Transverse colon (tissue), 4 donors: ENCODE data around the gene PRR23E. TPM values are rescaled to one million over a fixed set of nuclear protein-coding genes. Genes with fewer than 3 reads are reported as not detected.

Experiments used
- DNase-seq: peaks from one replicate; pipeline ENCODE4 v3.0.0-alpha.2; 2019
- H3K27ac ChIP-seq, 4 donors: fragments of 200-600 bp; sonication (generic); 2 replicates each; pipeline ENCODE4 v1.5.1; 2016 to 2018; ENCODE audit warnings: inconsistent platforms in 4 of 4
- H3K27me3 ChIP-seq: fragments of 200-600 bp; sonication (generic); 2 replicates; pipeline ENCODE4 v1.5.1; 2017; ENCODE audit warnings: inconsistent platforms
- H3K36me3 ChIP-seq, 4 donors: fragments of 200-600 bp; sonication (generic); 2 replicates each; pipeline ENCODE4 v1.5.1; 2017 to 2019; ENCODE audit warnings: inconsistent platforms in 4 of 4
- H3K4me1 ChIP-seq, 4 donors: fragments of 200-600 bp; sonication (generic); 2 replicates each; pipeline ENCODE4 v1.5.1; 2017 to 2020; ENCODE audit warnings: inconsistent platforms in 4 of 4
- H3K4me3 ChIP-seq, 4 donors: fragments of 200-600 bp; sonication (generic); 1 replicate in 1 of 4; 2 replicates in 3 of 4; pipeline versions ENCODE4 v1.5.1 to v1.6.1; 2017 to 2019; ENCODE audit warnings: inconsistent platforms in 4 of 4
- H3K9me3 ChIP-seq, 2 donors: fragments of 200-600 bp; sonication (generic); 2 replicates each; pipeline ENCODE4 v1.5.1; 2017 to 2019; ENCODE audit warnings: inconsistent platforms in 2 of 2
- CTCF ChIP-seq, 5 experiments: fragments of 200-600 bp in 3 of 5; fragments of 450-650 bp in 2 of 5; sonication (generic) in 3 of 5; IDR thresholded peaks; 1 replicate in 2 of 5; 2 replicates in 3 of 5; pipeline ENCODE4 v1.5.1; 2016 to 2017; ENCODE audit warnings: antibody characterized with exemption in 5 of 5, inconsistent platforms in 3 of 5, mild to moderate bottlenecking in 2 of 5, moderate library complexity in 1 of 5
- EP300 ChIP-seq: sonication (generic); formaldehyde crosslinking; IDR thresholded peaks from one replicate; pipeline ENCODE4 v1.6.1; 2017; ENCODE audit warnings: antibody characterized with exemption, low read depth
- POLR2A ChIP-seq: fragments of 450-650 bp; IDR thresholded peaks from one replicate; pipeline ENCODE4 v1.6.1; 2016; ENCODE audit warnings: antibody characterized with exemption, mild to moderate bottlenecking, moderate library complexity
- POLR2AphosphoS5 ChIP-seq, 3 donors: sonication (generic); formaldehyde crosslinking; IDR thresholded peaks; one replicate each; pipeline ENCODE4 v1.6.1; 2016; ENCODE audit warnings: antibody characterized with exemption in 3 of 3
- WGBS, 2 donors: methylation state at CpG; one replicate each; pipeline ENCODE4 v1.1.5; 2018; ENCODE audit warnings: low coverage in 1 of 2; 5-methylcytosine and 5-hydroxymethylcytosine counted together
- in situ Hi-C, 4 donors: fragments of 200-750 bp; cut with MboI; loops; one replicate each; pipeline versions ENCODE4 v1.15.0 to v1.15.1; 2017; ENCODE audit warnings: low sequenced_read_pairs in 3 of 4, low pct_ligation_motif_present in 1 of 4, low pct_unique_long_range_greater_than_20kb in 1 of 4
- intact Hi-C: fragments of 100-400 bp; cut with DNase I; formaldehyde crosslinking; loops from one replicate; pipeline ENCODE4 v1.15.1; 2023; ENCODE audit warnings: low total_unique reads
- total RNA-seq, 4 donors: library from RNA; depleted of rRNA; stranded (reverse); fragments of >200 nt; gene quantifications; one replicate each; pipeline ENCODE4 v1.1.0, GENCODE V29; 2016

Gene PRR23E
- total RNA-seq = not detected

- H3K9me3 ChIP-seq = peaks cover 6 to 9% of the 10 kb centered on the region in 2 donors
- in situ Hi-C loops (no loop called here), intact Hi-C loops (loop anchor here (1.0 kb wide), 1 partner anchor 22 kb away; no protein-coding TSS in a partner anchor)
- no peaks in the 10 kb centered on the region for H3K4me1 ChIP-seq
- DNase-seq = no peak
- no peaks in the 10 kb centered on the region for H3K36me3 ChIP-seq
- peaks cover 6% of the 10 kb centered on the region for H3K27me3 ChIP-seq
- TF ChIP-seq POLR2A = no peak
- TF ChIP-seq CTCF (IDR thresholded peaks at IDR 0.05) = no peak
- TF ChIP-seq POLR2AphosphoS5 (IDR thresholded peaks at IDR 0.05) = no peak
- WGBS, 2 donors = 94 to 97% methylated on average over 9 to 31 of the region's 31 CpGs
- no peak within 1 kb of the TSS for H3K4me3 ChIP-seq
- no peak within 1 kb of the TSS for H3K27ac ChIP-seq
Observed at GRCh38 chr3:127192576-127193232, at the start of gene PRR23E. Gene PRR23E (plus strand): TSS chr3:127193131. CDS start chr3:127196686, 3,555 bp downstream.

- no peaks in the 10 kb centered on the region for H3K36me3 ChIP-seq
- H3K4me1 ChIP-seq = peaks cover 0 to 16% (median 7%) of the 10 kb centered on the region in 4 donors
- no peaks in the 10 kb centered on the region for H3K9me3 ChIP-seq
- intact Hi-C loops = no loop called here
- TF ChIP-seq POLR2A (no peak), CTCF (IDR thresholded peaks at IDR 0.05) (no peak), EP300 (no peak), POLR2AphosphoS5 (IDR thresholded peaks at IDR 0.05) (no peak)
- 98% methylated on average over 2 of the region's 2 CpGs; no CpG with 5 or more reads in 1 of the 2 donors for WGBS, 2 donors
- H3K27me3 ChIP-seq = no peaks in the 10 kb centered on the region
- H3K27ac ChIP-seq = no peak overlapping the region
- no peak overlapping the region for H3K4me3 ChIP-seq
- in situ Hi-C loops = no loop called here
- DNase-seq = no peak
Observed at GRCh38 chr3:127143172-127143571, 49.8 kb upstream of the PRR23E start.

GRCh38 chr3:127144631-127145030 lies 48.3 kb upstream of the PRR23E start:
- Histone ChIP-seq H3K4me3 (no peak overlapping the region), H3K36me3 (no peaks in the 10 kb centered on the region), H3K27ac (no peak overlapping the region), H3K27me3 (no peaks in the 10 kb centered on the region), H3K4me1 (peaks cover 0 to 16% (median 4%) of the 10 kb centered on the region in 4 donors), H3K9me3 (no peaks in the 10 kb centered on the region)
- TF ChIP-seq POLR2A = no peak
- TF ChIP-seq CTCF (IDR thresholded peaks at IDR 0.05) = no peak
- no peak for TF ChIP-seq EP300
- no peak for TF ChIP-seq POLR2AphosphoS5 (IDR thresholded peaks at IDR 0.05)
- 81% methylated on average over 6 of the region's 6 CpGs; no CpG with 5 or more reads in 1 of the 2 donors for WGBS, 2 donors
- in situ Hi-C loops (no loop called here), intact Hi-C loops (no loop called here)
- no peak for DNase-seq

GRCh38 chr3:127145266-127145665 lies 47.7 kb upstream of the PRR23E start:
- DNase-seq = no peak
- intact Hi-C loops = no loop called here
- H3K4me3 ChIP-seq = no peak overlapping the region
- in situ Hi-C loops = no loop called here
- WGBS, 2 donors = 79 to 90% methylated on average over 2 to 6 of the region's 6 CpGs
- TF ChIP-seq POLR2A (no peak), EP300 (no peak), CTCF (IDR thresholded peaks at IDR 0.05) (no peak), POLR2AphosphoS5 (IDR thresholded peaks at IDR 0.05) (no peak)
- no peaks in the 10 kb centered on the region for H3K9me3 ChIP-seq
- H3K4me1 ChIP-seq = peaks cover 0 to 16% (median 4%) of the 10 kb centered on the region in 4 donors
- H3K36me3 ChIP-seq = no peaks in the 10 kb centered on the region
- H3K27ac ChIP-seq = no peak overlapping the region
- no peaks in the 10 kb centered on the region for H3K27me3 ChIP-seq
